H1 (cell line): ENCODE data around the gene MYL2. TPM values are rescaled to one million over a fixed set of nuclear protein-coding genes. Genes with fewer than 3 reads are reported as not detected.

Experiments
- CTCF ChIA-PET: fragments of 300-600 bp; sonication (Branson Sonifier 250); formaldehyde crosslinking; loops from one replicate; lab custom pipeline; 2021; ENCODE audit not compliant: partially characterized antibody; lab: Charles Lee
- POLR2A ChIA-PET: fragments of 300-600 bp; sonication (Branson Sonifier 250); formaldehyde crosslinking; loops from one replicate; lab custom pipeline; 2021; ENCODE audit warnings: inconsistent platforms; ENCODE audit not compliant: partially characterized antibody; lab: Charles Lee
- DNase-seq, 2 experiments: peaks; one replicate each; pipeline versions ENCODE4 v3.0.0 to v3.0.0-alpha.2; 2010 to 2022; ENCODE audit warnings: low spot score in 2 of 2, low read depth in 1 of 2, mixed read lengths in 1 of 2
- FAIRE-seq: peaks from 2 replicates; lab custom pipeline; 2011; peaks lifted over from hg19 to GRCh38; lab: Jason Lieb, UNC
- H2AFZ ChIP-seq: 2 replicates; pipeline ENCODE4 v1.8.1; 2012; ENCODE audit warnings: low read length, inconsistent platforms
- H2AK5ac ChIP-seq: 2 replicates; pipeline ENCODE4 v1.6.1; 2013; ENCODE audit warnings: low read depth, low read length
- H2BK120ac ChIP-seq: replicated peaks from 2 replicates; pipeline ENCODE3; 2013; ENCODE audit warnings: low read depth, low read length, inconsistent platforms
- H2BK12ac ChIP-seq: 2 replicates; pipeline ENCODE4 v1.6.1; 2013; ENCODE audit warnings: low read depth, low read length
- H2BK15ac ChIP-seq: 2 replicates; pipeline ENCODE4 v1.6.1; 2013; ENCODE audit warnings: low read length
- H2BK20ac ChIP-seq: 2 replicates; pipeline ENCODE4 v1.6.1; 2013; ENCODE audit warnings: low read length
- H2BK5ac ChIP-seq: 2 replicates; pipeline ENCODE4 v1.6.1; 2013; ENCODE audit warnings: low read depth, low read length
- H3K14ac ChIP-seq: 2 replicates; pipeline ENCODE4 v1.6.1; 2013; ENCODE audit warnings: inconsistent platforms; ENCODE audit not compliant: insufficient read length
- H3K18ac ChIP-seq: 2 replicates; pipeline ENCODE4 v1.6.1; 2013; ENCODE audit warnings: low read length; ENCODE audit errors: extremely low read depth
- H3K23ac ChIP-seq: 2 replicates; pipeline ENCODE4 v1.6.1; 2013; ENCODE audit warnings: inconsistent platforms; ENCODE audit not compliant: insufficient read length
- H3K23me2 ChIP-seq: 2 replicates; pipeline ENCODE4 v1.6.1; 2013; ENCODE audit warnings: low read depth, low read length
- H3K27ac ChIP-seq: 2 replicates; pipeline ENCODE4 v1.6.1; 2011; ENCODE audit warnings: low read depth, low read length, inconsistent platforms
- H3K27me3 ChIP-seq, 4 experiments: replicated peaks in 1 of 4; 1 replicate in 1 of 4; 2 replicates in 3 of 4; pipeline versions ENCODE4 v1.6.1 to v1.8.1; 2011 to 2013; ENCODE audit warnings: low read length in 3 of 4, mild to moderate bottlenecking in 3 of 4, inconsistent platforms in 2 of 4, mixed read lengths in 2 of 4, moderate library complexity in 1 of 4; ENCODE audit not compliant: control insufficient read depth in 3 of 4, insufficient read depth in 3 of 4; ENCODE audit errors: extremely low read depth in 1 of 4
- H3K36me3 ChIP-seq, 4 experiments: 2 replicates each; pipeline versions ENCODE4 v1.6.1 to v1.8.1; 2011 to 2013; ENCODE audit warnings: mild to moderate bottlenecking in 4 of 4, low read length in 3 of 4, moderate library complexity in 2 of 4, control low read depth in 1 of 4, inconsistent platforms in 1 of 4; ENCODE audit not compliant: insufficient read depth in 4 of 4, control insufficient read depth in 2 of 4
- H3K4ac ChIP-seq: replicated peaks from 2 replicates; pipeline ENCODE3; 2013; ENCODE audit warnings: low read length, low read depth, mixed read lengths, inconsistent platforms; ENCODE audit not compliant: insufficient read length
- H3K4me1 ChIP-seq, 4 experiments: replicated peaks in 1 of 4; 1 replicate in 1 of 4; 2 replicates in 3 of 4; pipeline versions ENCODE4 v1.6.1 to v1.8.1; 2011 to 2013; ENCODE audit warnings: low read length in 3 of 4, inconsistent platforms in 2 of 4, mixed read lengths in 1 of 4; ENCODE audit not compliant: insufficient read depth in 4 of 4, control insufficient read depth in 3 of 4
- H3K4me2 ChIP-seq, 2 experiments: 2 replicates each; pipeline versions ENCODE4 v1.6.1 to v1.8.1; 2011 to 2013; ENCODE audit warnings: low read depth in 2 of 2, low read length in 2 of 2, control low read depth in 1 of 2, inconsistent platforms in 1 of 2, mild to moderate bottlenecking in 1 of 2; ENCODE audit not compliant: insufficient read depth in 1 of 2
- H3K4me3 ChIP-seq, 4 experiments: fragments of 200-600, 300-600 bp in 1 of 4; sonication (generic), shearing (Covaris generic), sonication (Bioruptor Twin) in 1 of 4; 2 replicates each; pipeline versions ENCODE4 v1.5.1 to v1.8.1; 2011 to 2016; ENCODE audit warnings: low read length in 4 of 4, low read depth in 3 of 4, control low read depth in 2 of 4, inconsistent platforms in 2 of 4, mild to moderate bottlenecking in 2 of 4, mixed read lengths in 1 of 4, moderate library complexity in 1 of 4; ENCODE audit not compliant: insufficient read depth in 2 of 4; ENCODE audit errors: extremely low read depth in 1 of 4
- H3K56ac ChIP-seq: replicated peaks from 2 replicates; pipeline ENCODE3; 2013; ENCODE audit warnings: low read depth, mild to moderate bottlenecking, mixed read lengths, low read length, inconsistent platforms; ENCODE audit not compliant: insufficient read length
- H3K79me1 ChIP-seq: 2 replicates; pipeline ENCODE4 v1.6.1; 2013; ENCODE audit warnings: low read depth, low read length, control low read depth
- H3K79me2 ChIP-seq, 2 experiments: 2 replicates each; pipeline versions ENCODE4 v1.6.1 to v1.8.1; 2012 to 2013; ENCODE audit warnings: low read length in 2 of 2, mild to moderate bottlenecking in 2 of 2, inconsistent platforms in 1 of 2; ENCODE audit not compliant: insufficient read depth in 2 of 2, control insufficient read depth in 1 of 2
- H3K9ac ChIP-seq, 4 experiments: replicated peaks in 1 of 4; 1 replicate in 1 of 4; 2 replicates in 3 of 4; pipeline versions ENCODE4 v1.6.1 to v1.8.1; 2011 to 2013; ENCODE audit warnings: low read depth in 3 of 4, low read length in 3 of 4, control low read depth in 2 of 4, mild to moderate bottlenecking in 2 of 4, moderate library complexity in 2 of 4, inconsistent platforms in 1 of 4; ENCODE audit errors: extremely low read depth in 1 of 4
- H3K9me3 ChIP-seq, 2 experiments: 2 replicates each; pipeline versions ENCODE4 v1.6.1 to v1.8.1; 2012 to 2013; ENCODE audit warnings: mild to moderate bottlenecking in 2 of 2, moderate library complexity in 2 of 2, control low read depth in 1 of 2, inconsistent platforms in 1 of 2, low read depth in 1 of 2, low read length in 1 of 2, mixed read lengths in 1 of 2; ENCODE audit not compliant: insufficient read depth in 2 of 2
- H4K20me1 ChIP-seq, 2 experiments: replicated peaks in 1 of 2; 2 replicates each; pipeline versions ENCODE3 to v1.8.1; 2011 to 2013; ENCODE audit warnings: inconsistent platforms in 2 of 2, low read length in 2 of 2, mild to moderate bottlenecking in 1 of 2; ENCODE audit not compliant: insufficient read depth in 2 of 2, control insufficient read depth in 1 of 2
- H4K5ac ChIP-seq: 2 replicates; pipeline ENCODE4 v1.6.1; 2013; ENCODE audit warnings: low read length, low read depth, mixed read lengths, inconsistent platforms; ENCODE audit not compliant: insufficient read length
- H4K8ac ChIP-seq: 2 replicates; pipeline ENCODE4 v1.8.0; 2013; ENCODE audit warnings: mild to moderate bottlenecking, moderate library complexity, low read length, inconsistent platforms; ENCODE audit not compliant: insufficient read depth; ENCODE audit errors: extremely low read depth
- H4K91ac ChIP-seq: replicated peaks from 2 replicates; pipeline ENCODE3; 2013; ENCODE audit warnings: low read length, mixed read lengths, inconsistent platforms; ENCODE audit not compliant: insufficient read length
- CEBPB ChIP-seq: IDR thresholded peaks from 2 replicates; pipeline ENCODE4 v1.6.1; 2012; ENCODE audit warnings: low read depth, low read length
- CHD2 ChIP-seq: IDR thresholded peaks from 2 replicates; pipeline ENCODE4 v1.6.1; 2012; ENCODE audit warnings: low read length, improper control_type of control experiment
- KDM1A ChIP-seq: fragments of 200-600, 300-600 bp; sonication (generic); IDR thresholded peaks from 2 replicates; pipeline ENCODE4 v1.7.1; 2016; ENCODE audit warnings: mild to moderate bottlenecking, low read length, borderline replicate concordance
- POLR2AphosphoS5 ChIP-seq: IDR thresholded peaks from 2 replicates; pipeline ENCODE4 v1.6.1; 2011; ENCODE audit warnings: low read depth, low read length
- RAD21 ChIP-seq, 2 experiments: IDR thresholded peaks in 1 of 2; conservative IDR thresholded peaks in 1 of 2; 2 replicates each; pipeline ENCODE4 v1.6.1; 2011; ENCODE audit warnings: low read depth in 2 of 2, low read length in 2 of 2, improper control_type of control experiment in 1 of 2, inconsistent platforms in 1 of 2, mild to moderate bottlenecking in 1 of 2, moderate library complexity in 1 of 2
- SAP30 ChIP-seq: fragments of 300-600 bp; sonication (generic); IDR thresholded peaks from 2 replicates; pipeline ENCODE4 v1.7.1; 2012; ENCODE audit warnings: low read length, moderate library complexity, mild to moderate bottlenecking, inconsistent platforms; ENCODE audit not compliant: insufficient read depth, insufficient replicate concordance
- TAF1 ChIP-seq: IDR thresholded peaks from 2 replicates; pipeline ENCODE4 v1.6.1; 2011; ENCODE audit warnings: mild to moderate bottlenecking, low read depth, low read length
- WGBS, 2 experiments: shearing (Covaris generic) in 1 of 2; methylation state at CpG; one replicate each; pipeline versions ENCODE4 v1.1.6 to v1.1.7; 2013 to 2015; ENCODE audit warnings: low lambda C conversion rate in 2 of 2, mixed read lengths in 2 of 2, inconsistent platforms in 1 of 2, low coverage in 1 of 2, missing lambda C conversion rate in 1 of 2; ENCODE audit not compliant: insufficient replicate concordance in 2 of 2, insufficient coverage in 1 of 2, insufficient read length in 1 of 2; ENCODE audit errors: extremely low coverage in 1 of 2, missing lambda C conversion rate in 1 of 2; 5-methylcytosine and 5-hydroxymethylcytosine counted together
- polyA plus RNA-seq, 7 experiments: library from polyadenylated mRNA; depleted of rRNA in 3 of 7; stranded (reverse) in 5 of 7; unstranded in 2 of 7; fragments of >200 nt in 5 of 7; fragments of 200-250 nt in 2 of 7; gene quantifications; 1 replicate in 5 of 7; 2 replicates in 1 of 7; 4 replicates in 1 of 7; pipeline versions ENCODE4 v1.2.1 to v1.2.3, GENCODE V29; 2011 to 2013; ENCODE audit warnings: missing spikeins in 2 of 7, mixed read lengths in 2 of 7
- total RNA-seq: library from RNA; stranded (reverse); fragmentation: NEBNext Ultra II Directional; extraction: Animal tissue kit (Norgen Biotek cat#: 25700); gene quantifications from 2 replicates; pipeline ENCODE4 v1.2.1, GENCODE V29; 2021
- TF ChIP-seq, protein P1 (sequence below), 3 experiments: IDR thresholded peaks; 1 replicate in 2 of 3; 2 replicates in 1 of 3; pipeline versions ENCODE4 v1.5.1 to v1.6.1; 2011; ENCODE audit warnings: low read length in 3 of 3, mild to moderate bottlenecking in 3 of 3, inconsistent platforms in 2 of 3, low read depth in 1 of 3, moderate library complexity in 1 of 3; ENCODE audit not compliant: insufficient read depth in 1 of 3; ENCODE audit errors: control extremely low read depth in 1 of 3

MYL2 gene
- total and polyA plus RNA-seq, 2 of the 8 experiments (the other 6 are each of a cell fraction or from before 2014, with no cell fraction given) = not detected

GRCh38 chr12:110932046-110932445, 11.7 kb upstream of the MYL2 start:
- no peak overlapping the region for H4K91ac ChIP-seq
- no peak overlapping the region for H3K4me2 ChIP-seq
- peaks cover 3 to 19% (median 11%) of the 10 kb centered on the region in 4 experiments for H3K4me1 ChIP-seq
- no peak overlapping the region for H3K27ac ChIP-seq
- peaks cover 0 to 4% of the 10 kb centered on the region in 2 experiments for H4K20me1 ChIP-seq
- H4K5ac ChIP-seq = no peak overlapping the region
- H3K56ac ChIP-seq = no peak overlapping the region
- no peaks in the 10 kb centered on the region for H3K9me3 ChIP-seq
- H3K36me3 ChIP-seq = no peaks in the 10 kb centered on the region
- TF ChIP-seq POLR2AphosphoS5 (no peak), KDM1A (no peak), SAP30 (no peak), RAD21 (IDR thresholded peaks at IDR 0.05 in 1 of 2, conservative IDR thresholded peaks at IDR 0.05 in 1 of 2; ENCODE audit: low read depth in 2 of 2, low read length in 2 of 2) (peak; percentile 53 to 69), CEBPB (no peak), CHD2 (no peak), TAF1 (no peak)
- TF ChIP-seq, protein P1, sequence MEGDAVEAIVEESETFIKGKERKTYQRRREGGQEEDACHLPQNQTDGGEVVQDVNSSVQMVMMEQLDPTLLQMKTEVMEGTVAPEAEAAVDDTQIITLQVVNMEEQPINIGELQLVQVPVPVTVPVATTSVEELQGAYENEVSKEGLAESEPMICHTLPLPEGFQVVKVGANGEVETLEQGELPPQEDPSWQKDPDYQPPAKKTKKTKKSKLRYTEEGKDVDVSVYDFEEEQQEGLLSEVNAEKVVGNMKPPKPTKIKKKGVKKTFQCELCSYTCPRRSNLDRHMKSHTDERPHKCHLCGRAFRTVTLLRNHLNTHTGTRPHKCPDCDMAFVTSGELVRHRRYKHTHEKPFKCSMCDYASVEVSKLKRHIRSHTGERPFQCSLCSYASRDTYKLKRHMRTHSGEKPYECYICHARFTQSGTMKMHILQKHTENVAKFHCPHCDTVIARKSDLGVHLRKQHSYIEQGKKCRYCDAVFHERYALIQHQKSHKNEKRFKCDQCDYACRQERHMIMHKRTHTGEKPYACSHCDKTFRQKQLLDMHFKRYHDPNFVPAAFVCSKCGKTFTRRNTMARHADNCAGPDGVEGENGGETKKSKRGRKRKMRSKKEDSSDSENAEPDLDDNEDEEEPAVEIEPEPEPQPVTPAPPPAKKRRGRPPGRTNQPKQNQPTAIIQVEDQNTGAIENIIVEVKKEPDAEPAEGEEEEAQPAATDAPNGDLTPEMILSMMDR (IDR thresholded peaks at IDR 0.05; ENCODE audit: control extremely low read depth in 1 of 3, insufficient read depth in 1 of 3, low read depth in 1 of 3, low read length in 3 of 3) = peak; percentile 40 to 68 (median 60)
- H3K23me2 ChIP-seq = peaks cover 5% of the 10 kb centered on the region; the same call in 1 of the 2 replicates
- H3K18ac ChIP-seq = no peak overlapping the region
- FAIRE-seq = peak; percentile 88
- H3K23ac ChIP-seq = no peak overlapping the region
- H4K8ac ChIP-seq = peak overlapping the region; percentile 39; the same call in 1 of the 2 replicates
- no peaks in the 10 kb centered on the region for H3K79me2 ChIP-seq
- H2BK15ac ChIP-seq = 0 out of 2 replicates have a peak overlapping the region, but pooled peaks have one; percentile 89
- peak in 1 of 2 experiments; percentile 63 for DNase-seq
- POLR2A ChIA-PET = no interaction called here
- no peak overlapping the region for H3K4me3 ChIP-seq
- no peak overlapping the region for H2BK20ac ChIP-seq
- no peak overlapping the region for H2BK120ac ChIP-seq
- no peak overlapping the region for H3K4ac ChIP-seq
- CTCF ChIA-PET = interaction anchor here (0.6 to 2.6 kb wide), 15 partner anchors 8 to 496 kb away, joined by 3 to 13 read pairs (median 3); partner anchors contain the start of gene MYL2
- H2AFZ ChIP-seq = 0 out of 2 replicates have a peak overlapping the region, but pooled peaks have one; percentile 36
- no peak overlapping the region for H2AK5ac ChIP-seq
- no peak overlapping the region for H3K9ac ChIP-seq
- no peak overlapping the region for H3K14ac ChIP-seq
- no peaks in the 10 kb centered on the region for H3K79me1 ChIP-seq
- no peaks in the 10 kb centered on the region; a peak in 1 of 7 replicates for H3K27me3 ChIP-seq
- no peak overlapping the region for H2BK12ac ChIP-seq
- WGBS, 2 experiments = 63% methylated on average over 11 of the region's 11 CpGs; no CpG with 5 or more reads in 1 of the 2 experiments
- H2BK5ac ChIP-seq = no peak overlapping the region; the same call in 1 of the 2 replicates
